Skeletal muscle cell (primary cell): ENCODE data around the gene EEF1AKMT2.

ENCODE experiments used
- DNase-seq: peaks from one replicate; pipeline ENCODE4 v3.0.0-alpha.2; 2010; ENCODE audit warnings: low read depth
- H3K4me3 ChIP-seq: 2 replicates; pipeline ENCODE4 v1.5.1; 2011; ENCODE audit warnings: low read depth, mild to moderate bottlenecking, control low read depth, low read length, moderate library complexity

The EEF1AKMT2 gene

DNA sequence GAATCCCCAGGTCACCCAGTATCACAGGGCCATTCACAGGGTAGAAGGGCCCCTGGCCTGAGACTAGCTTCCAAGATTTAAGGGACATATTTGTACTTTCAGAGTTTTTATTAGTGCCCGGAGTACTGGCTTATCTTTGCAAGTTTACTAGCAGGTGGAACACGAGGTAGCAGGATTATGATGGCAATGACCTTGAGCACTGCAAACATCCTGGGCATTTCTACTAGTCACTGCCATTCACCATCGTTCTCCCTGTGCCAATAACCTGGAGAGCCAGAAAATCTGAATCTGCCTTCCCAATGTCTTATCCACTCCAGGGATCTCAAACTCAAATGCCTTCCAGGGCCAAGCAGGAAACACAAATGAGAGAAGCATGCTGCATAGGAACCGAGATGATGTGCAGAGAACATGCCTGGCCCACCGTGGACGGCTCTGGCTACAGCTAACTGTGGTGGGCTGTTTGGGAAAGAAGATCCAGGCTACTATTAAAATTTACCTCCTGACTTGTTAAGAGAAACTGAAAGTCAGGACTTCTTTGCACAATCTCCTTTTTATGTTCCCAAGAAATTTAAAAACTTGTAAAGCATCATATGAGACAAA is 64.2 kb downstream of the EEF1AKMT2 start:
- no peak for DNase-seq
- no peak overlapping the region for H3K4me3 ChIP-seq

- no peak for DNase-seq
- no peak overlapping the region for H3K4me3 ChIP-seq
Observed at GRCh38 chr10:124725791-124726190, 65.9 kb downstream of the EEF1AKMT2 start.

DNA sequence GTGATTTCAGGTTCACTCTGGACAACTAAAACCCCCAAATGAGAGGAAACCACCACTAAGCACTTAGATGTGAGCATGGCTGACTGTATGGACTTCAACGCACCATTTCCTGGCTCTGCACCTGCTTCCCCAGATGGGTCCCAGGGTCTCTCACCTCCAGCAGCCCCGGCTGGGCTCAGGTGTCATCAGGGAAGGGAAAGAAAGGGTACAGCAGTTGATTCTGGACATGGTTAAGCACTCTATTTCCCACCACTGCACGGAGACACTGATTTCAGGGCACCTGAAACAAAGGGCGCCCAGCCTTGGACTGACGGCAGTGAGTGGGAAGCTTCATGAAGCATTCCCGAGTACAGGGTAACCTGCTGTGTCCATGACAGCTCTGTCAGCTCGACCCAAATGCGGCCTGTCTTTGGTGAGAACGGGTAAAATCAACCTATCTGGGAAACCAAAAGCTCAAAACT is 66.5 kb downstream of the EEF1AKMT2 start:
- no peak overlapping the region for H3K4me3 ChIP-seq
- no peak for DNase-seq

GRCh38 chr10:124724279-124725027 is 67.2 kb downstream of the EEF1AKMT2 start:
- DNase-seq, result no peak
- H3K4me3 ChIP-seq, result no peak overlapping the region

DNA sequence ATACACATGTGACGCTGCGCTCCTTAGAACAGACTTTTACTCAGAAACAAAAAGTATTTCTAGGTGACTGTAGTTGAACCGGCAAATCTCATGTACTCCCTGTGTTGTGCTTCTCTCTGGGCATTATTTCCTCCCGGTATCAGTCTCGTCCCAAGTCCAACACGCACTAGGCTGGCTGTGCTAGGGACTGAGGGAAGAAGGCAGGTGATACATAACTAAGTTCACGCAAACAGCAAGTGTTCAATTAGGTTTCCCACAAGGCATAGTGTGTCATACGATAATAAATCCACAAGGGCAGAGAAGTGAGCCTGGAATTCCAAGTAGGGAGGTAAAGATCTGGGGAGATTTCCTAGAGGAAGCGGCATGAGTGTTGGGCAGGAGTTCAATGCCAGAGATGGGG is 67.9 kb downstream of the EEF1AKMT2 start:
- no peak for DNase-seq
- H3K4me3 ChIP-seq, result no peak overlapping the region

- no peak for DNase-seq
- no peak overlapping the region for H3K4me3 ChIP-seq
Observed at GRCh38 chr10:124722798-124723783, 68.6 kb downstream of the EEF1AKMT2 start.

GRCh38 chr10:124721330-124722045 is 70.2 kb downstream of the EEF1AKMT2 start:
- peak; percentile 36 for DNase-seq
- no peak overlapping the region for H3K4me3 ChIP-seq

DNA sequence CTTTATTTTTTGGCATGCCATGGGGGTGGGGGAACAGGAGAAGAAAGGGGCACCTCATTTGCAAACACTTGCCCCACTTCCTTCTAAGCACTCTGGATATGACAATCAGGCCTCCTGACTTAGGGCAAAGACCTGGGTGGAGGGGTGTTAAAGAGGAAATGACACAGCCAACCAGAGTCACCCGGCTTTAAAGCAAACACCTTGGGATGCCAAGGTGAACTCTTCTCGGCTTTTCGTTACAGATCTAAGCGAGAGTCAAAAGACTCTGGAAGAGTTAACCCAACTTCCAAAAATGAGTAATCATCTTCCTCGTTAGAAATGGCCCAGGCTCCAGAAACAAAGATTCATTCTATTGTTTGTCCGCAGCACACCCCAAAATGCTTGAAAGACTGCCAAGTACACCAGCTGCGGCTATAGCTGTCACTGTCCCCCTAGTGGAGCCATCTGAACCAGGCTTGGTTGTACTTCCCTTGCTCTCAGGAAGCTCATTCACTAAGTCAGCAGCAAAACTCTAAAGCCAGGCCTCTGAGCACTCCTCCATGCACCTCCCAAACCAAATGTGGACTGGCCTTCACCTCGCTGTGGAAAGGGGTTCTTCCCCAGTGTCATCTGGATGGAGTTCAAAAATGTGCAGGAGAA is 72.4 kb downstream of the EEF1AKMT2 start:
- no peak for DNase-seq
- H3K4me3 ChIP-seq, result no peak overlapping the region

GRCh38 chr10:124717911-124718741 is 73.6 kb downstream of the EEF1AKMT2 start:
- no peak for DNase-seq

DNA sequence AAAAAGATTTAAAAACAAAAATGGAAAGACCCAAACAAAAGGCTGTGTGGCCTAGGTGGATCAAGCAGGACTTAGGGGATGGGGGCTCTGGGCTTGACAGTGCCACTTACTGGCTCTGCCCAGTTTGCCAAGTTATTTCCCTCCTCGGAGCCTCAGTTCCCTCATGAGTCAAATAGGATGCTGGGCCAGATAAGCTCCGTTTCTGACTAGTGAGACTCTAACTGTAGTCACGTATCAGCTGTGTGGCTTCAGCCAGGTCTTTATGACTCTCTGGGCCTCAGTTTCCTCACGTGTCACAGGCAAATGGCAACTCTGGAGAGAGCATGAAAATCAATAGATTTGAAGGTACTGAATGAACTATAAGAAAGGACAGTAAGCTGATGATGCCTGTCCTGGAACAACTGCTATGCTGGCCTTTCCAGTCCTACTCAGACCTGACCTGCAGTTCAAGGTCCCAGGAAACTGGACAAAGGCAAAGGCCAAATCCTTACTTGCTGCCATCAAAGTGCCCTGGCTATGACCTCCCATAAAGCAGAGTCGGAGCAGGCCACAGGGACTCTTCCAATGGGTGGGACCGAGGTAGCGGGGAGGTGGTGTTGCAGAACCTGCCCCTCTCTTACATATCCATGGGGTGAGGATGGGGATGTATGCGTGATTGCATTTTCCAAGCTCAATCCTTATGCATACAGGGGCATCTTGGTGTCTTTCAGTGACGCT is 74.5 kb downstream of the EEF1AKMT2 start:
- DNase-seq, result no peak
- H3K4me3 ChIP-seq, result no peak overlapping the region

More at GRCh38 chr10:124717911-124718741, 73.6 kb downstream of the EEF1AKMT2 start:
- no peak overlapping the region for H3K4me3 ChIP-seq

DNA sequence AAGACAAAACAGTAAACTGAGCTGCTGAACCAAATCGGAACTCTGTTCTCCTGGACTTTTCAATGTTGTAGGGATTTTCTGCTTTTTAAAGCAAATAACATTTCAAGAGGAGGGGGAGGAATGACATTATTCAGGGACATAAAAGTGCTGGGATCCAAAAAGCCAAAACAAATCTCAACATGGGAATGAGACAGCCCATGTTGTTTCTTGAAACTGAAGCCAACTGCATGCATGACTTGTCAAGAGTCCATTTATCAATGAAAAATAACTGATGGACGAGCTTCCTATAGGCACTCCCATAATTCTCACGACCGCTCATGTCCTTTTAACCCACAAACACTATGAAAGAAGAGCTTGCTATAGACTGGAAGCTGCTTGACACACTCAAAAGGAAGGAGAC is 75.3 kb downstream of the EEF1AKMT2 start:
- DNase-seq, result no peak
- H3K4me3 ChIP-seq, result no peak overlapping the region

GRCh38 chr10:124715439-124715838 is 76.2 kb downstream of the EEF1AKMT2 start:
- H3K4me3 ChIP-seq, result no peak overlapping the region
- no peak for DNase-seq

DNA sequence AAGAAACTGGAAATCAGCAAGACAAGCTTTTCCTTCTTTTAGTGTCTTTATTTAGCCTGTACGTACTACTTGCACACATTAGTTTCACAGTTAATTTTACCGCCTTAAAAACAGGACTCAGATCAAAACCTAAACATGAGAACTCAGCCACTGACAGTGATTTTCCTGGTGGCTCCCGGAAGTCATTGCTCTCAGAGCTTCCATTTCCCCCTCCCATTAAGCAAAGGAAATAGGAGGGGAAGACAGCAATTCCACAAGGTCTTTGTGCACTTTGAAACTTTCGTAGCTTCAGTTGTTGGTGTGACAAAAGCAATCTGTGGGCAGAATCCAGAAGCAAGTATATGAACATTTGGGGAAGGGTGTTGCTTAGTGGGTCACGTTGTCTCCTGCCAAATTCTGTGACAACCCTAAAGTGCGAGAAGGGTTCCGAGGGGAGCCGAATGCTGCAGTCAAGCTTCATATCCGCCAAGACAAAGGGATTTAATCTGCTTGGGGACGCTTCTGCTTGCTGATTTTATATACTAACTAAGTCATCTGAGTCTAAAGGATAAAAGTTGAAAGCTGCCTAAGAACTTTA is 77.9 kb downstream of the EEF1AKMT2 start:
- DNase-seq, result no peak
- no peak overlapping the region for H3K4me3 ChIP-seq

- no peak for DNase-seq
Observed at GRCh38 chr10:124712704-124713407, 78.8 kb downstream of the EEF1AKMT2 start.

DNA sequence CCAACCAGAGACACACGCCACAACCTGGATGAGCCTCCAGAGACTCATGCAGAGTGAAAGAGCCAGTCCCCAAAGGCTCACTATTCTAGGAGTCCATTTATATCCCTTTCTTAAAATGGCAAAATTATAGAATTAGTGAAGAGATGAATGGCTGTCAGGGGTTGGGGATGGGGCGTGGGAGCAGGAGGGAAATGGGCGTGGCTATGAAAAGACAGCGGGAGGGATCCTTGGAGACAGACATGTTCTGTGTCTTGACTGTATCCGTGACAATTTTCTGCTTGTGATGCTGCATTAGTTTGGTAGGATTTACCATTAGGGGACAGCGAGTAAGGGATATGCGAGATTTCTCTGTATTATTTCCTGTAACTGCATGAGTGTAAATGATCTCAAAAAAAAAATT is 80.5 kb downstream of the EEF1AKMT2 start:
- no peak overlapping the region for H3K4me3 ChIP-seq
- no peak for DNase-seq

More at GRCh38 chr10:124712704-124713407, 78.8 kb downstream of the EEF1AKMT2 start:
- H3K4me3 ChIP-seq, result no peak overlapping the region

DNA sequence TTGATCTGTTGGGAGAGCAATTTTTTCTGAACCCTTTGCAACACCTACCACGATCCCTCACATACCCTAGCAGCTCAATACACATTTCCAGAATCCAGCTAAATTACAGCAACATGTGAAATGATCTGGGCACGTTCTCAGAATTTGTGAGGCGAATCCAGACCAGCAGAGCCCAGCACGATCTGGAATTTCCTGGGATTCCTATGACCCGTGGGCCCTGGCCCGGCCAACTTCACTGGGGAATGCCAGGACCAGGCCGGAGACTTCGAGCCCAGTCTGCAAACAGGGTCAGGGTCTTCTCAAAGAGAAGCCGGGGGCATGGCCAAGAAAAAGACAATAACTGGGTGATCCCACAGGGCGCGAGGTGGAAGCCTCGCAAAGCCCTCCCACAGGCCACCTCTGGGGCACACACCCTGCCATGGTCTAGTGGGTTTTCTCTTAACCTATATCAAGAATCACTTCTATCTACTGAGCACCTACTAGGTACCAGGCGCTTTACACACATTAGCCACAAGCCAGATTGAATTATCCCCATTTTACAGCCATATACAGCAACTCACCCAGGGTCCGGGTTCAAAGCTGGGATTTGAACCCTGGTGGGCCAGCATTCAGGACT is 81.3 kb downstream of the EEF1AKMT2 start:
- no peak for DNase-seq
- no peak overlapping the region for H3K4me3 ChIP-seq
